ENCODE data around the gene CCNK.

Gene CCNK

DNA sequence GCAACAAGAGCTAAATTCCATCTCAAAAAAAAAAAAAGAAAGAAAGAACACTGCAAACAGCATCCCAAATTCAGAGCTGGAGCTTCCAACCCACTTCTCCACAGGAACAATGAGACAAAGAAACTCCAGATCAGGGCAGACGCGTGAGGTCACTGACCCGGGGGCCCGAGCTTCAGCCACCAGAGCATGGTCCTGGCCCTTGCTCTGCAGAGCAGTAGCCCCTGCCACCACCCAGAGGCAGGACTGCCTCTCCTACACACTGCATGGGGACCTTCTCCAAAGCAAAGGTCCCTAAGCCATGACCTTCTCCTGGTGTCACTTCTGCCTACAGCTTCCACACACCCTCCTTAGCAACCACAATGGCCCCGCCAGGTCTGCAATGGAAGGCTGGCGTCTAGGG lies 53.1 kb downstream of the CCNK start:
- TF ChIP-seq, protein P1, sequence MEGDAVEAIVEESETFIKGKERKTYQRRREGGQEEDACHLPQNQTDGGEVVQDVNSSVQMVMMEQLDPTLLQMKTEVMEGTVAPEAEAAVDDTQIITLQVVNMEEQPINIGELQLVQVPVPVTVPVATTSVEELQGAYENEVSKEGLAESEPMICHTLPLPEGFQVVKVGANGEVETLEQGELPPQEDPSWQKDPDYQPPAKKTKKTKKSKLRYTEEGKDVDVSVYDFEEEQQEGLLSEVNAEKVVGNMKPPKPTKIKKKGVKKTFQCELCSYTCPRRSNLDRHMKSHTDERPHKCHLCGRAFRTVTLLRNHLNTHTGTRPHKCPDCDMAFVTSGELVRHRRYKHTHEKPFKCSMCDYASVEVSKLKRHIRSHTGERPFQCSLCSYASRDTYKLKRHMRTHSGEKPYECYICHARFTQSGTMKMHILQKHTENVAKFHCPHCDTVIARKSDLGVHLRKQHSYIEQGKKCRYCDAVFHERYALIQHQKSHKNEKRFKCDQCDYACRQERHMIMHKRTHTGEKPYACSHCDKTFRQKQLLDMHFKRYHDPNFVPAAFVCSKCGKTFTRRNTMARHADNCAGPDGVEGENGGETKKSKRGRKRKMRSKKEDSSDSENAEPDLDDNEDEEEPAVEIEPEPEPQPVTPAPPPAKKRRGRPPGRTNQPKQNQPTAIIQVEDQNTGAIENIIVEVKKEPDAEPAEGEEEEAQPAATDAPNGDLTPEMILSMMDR (IDR thresholded peaks at IDR 0.05): no peak
- H3K27ac ChIP-seq: no peak overlapping the region
- H2AFZ ChIP-seq: no peak overlapping the region
- no peaks in the 10 kb centered on the region for H3K4me1 ChIP-seq
- H3K9ac ChIP-seq: no peak overlapping the region
- no peak overlapping the region for H3K4me3 ChIP-seq (ENCODE audit: low read depth, low read length)
- no peaks in the 10 kb centered on the region for H3K27me3 ChIP-seq (ENCODE audit: control insufficient read depth, insufficient read depth, low read length)
- no peaks in the 10 kb centered on the region for H3K9me3 ChIP-seq (ENCODE audit: control insufficient read depth, low read length)
- no peaks in the 10 kb centered on the region for H3K36me3 ChIP-seq (ENCODE audit: control insufficient read depth, insufficient read depth, low read length)
- no peak overlapping the region for H3K4me2 ChIP-seq (ENCODE audit: low read length)
- peaks cover 41% of the 10 kb centered on the region for H3K79me2 ChIP-seq

DNA sequence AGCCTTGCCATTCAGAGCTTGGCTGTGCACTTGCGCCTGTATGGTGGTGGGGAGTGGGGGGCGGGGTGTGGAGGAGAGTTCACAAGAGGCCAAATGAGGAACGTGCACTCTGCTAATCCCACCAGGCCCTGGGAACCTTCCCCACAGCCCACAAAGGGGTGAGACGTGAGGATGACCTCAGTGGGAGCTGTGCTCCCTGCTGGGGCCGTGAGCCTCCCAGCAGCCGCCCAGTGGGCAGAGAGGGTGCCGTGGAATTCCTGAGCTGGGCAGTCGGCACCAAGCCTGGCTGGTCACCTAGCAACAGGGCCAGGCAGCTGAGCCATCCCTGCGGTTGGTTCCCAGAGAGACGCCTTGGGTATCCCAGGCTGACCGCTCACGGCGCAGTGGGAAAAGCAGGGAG lies 53.7 kb downstream of the CCNK start:
- no peak overlapping the region for H3K4me3 ChIP-seq (ENCODE audit: low read depth, low read length)
- no peak overlapping the region for H3K27ac ChIP-seq
- TF ChIP-seq, protein P1 (IDR thresholded peaks at IDR 0.05): no peak
- H3K27me3 ChIP-seq (ENCODE audit: control insufficient read depth, insufficient read depth, low read length): no peaks in the 10 kb centered on the region
- H3K36me3 ChIP-seq (ENCODE audit: control insufficient read depth, insufficient read depth, low read length): no peaks in the 10 kb centered on the region
- no peak overlapping the region for H3K4me2 ChIP-seq (ENCODE audit: low read length)
- H3K9ac ChIP-seq: no peak overlapping the region
- no peak overlapping the region for H2AFZ ChIP-seq
- H3K79me2 ChIP-seq: peaks cover 44% of the 10 kb centered on the region
- H3K9me3 ChIP-seq (ENCODE audit: control insufficient read depth, low read length): no peaks in the 10 kb centered on the region
- no peaks in the 10 kb centered on the region for H3K4me1 ChIP-seq

DNA sequence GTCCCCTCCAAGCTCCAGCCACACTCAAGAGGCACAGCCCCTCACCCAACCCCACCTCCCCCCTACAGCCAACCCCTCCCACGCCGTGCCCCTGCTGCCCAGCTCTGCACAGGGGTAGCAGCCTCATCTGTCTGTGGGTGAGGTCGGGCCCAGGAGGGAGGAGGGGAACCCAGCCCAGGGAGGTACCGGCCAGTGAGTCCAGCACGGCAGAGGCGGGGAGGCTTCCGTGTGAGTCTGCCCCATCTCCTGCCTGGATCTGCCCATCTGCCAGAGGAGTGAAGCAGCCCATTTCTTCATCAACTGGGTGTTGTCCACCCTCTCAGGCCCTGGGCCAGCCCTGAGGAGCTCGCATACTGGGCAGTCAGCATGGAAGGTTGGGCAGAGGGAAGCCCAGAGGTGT lies 54.2 kb downstream of the CCNK start:
- Histone ChIP-seq H3K4me3 (ENCODE audit: low read depth, low read length) (no peak overlapping the region), H3K4me1 (no peaks in the 10 kb centered on the region)

DNA sequence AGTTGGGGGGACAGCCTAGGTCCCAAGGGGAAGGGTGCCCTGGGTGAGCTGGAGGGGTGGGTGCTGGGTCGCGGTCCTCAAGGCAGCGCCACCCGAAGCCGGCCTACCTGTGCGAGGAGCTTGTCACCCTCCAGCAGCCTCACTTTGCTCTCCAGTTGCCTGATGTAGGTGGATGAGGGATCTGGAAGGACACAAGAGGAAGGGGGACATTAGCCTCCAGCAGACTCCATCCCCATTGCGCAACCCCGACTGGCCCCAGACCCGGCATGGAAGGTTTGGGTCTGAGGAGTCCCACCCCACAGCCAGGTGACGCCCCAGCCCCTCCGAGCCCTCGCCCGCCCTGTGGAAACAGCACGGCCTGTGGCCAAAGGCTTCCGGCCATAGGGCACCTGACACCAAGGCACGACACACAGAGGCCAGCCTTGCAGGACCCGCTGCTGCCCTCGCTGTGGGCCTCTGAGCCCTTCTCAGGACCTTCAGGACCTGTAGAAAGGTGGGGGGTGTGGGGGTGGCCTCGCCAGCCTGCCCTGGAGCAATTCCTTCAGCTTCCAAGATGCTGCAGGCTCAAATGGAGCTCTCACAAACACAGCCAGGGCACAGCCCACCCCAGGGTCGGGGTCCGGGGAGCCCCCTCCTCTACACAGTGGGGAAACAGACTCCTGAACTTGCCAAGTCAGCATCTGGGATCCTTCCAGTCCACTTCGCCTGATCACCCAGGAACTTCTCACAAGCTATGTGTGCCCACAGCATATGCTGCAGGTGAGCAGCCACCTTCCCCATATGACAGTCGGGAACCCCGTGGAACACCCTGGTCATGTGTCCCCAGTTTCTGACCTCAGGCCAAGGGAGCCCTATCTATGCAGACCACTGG lies 54.9 kb downstream of the CCNK start:
- Histone ChIP-seq H3K27me3 (ENCODE audit: control insufficient read depth, insufficient read depth, low read length) (no peaks in the 10 kb centered on the region), H2AFZ (no peak overlapping the region), H3K4me1 (peaks cover 3% of the 10 kb centered on the region), H3K9me3 (ENCODE audit: control insufficient read depth, low read length) (no peaks in the 10 kb centered on the region), H3K27ac (no peak overlapping the region), H3K9ac (no peak overlapping the region), H3K4me2 (ENCODE audit: low read length) (no peak overlapping the region), H3K36me3 (ENCODE audit: control insufficient read depth, insufficient read depth, low read length) (no peaks in the 10 kb centered on the region), H3K4me3 (ENCODE audit: low read depth, low read length) (no peak overlapping the region), H3K79me2 (peaks cover 52% of the 10 kb centered on the region)
- TF ChIP-seq, protein P1 (IDR thresholded peaks at IDR 0.05): no peak

More for the DNA sequence above, 54.2 kb downstream of the CCNK start:
- Histone ChIP-seq H3K9me3 (ENCODE audit: control insufficient read depth, low read length) (no peaks in the 10 kb centered on the region), H3K27ac (no peak overlapping the region), H3K36me3 (ENCODE audit: control insufficient read depth, insufficient read depth, low read length) (no peaks in the 10 kb centered on the region), H3K79me2 (peaks cover 46% of the 10 kb centered on the region), H3K4me2 (ENCODE audit: low read length) (no peak overlapping the region), H3K27me3 (ENCODE audit: control insufficient read depth, insufficient read depth, low read length) (no peaks in the 10 kb centered on the region), H3K9ac (no peak overlapping the region), H2AFZ (no peak overlapping the region)
- TF ChIP-seq, protein P1 (IDR thresholded peaks at IDR 0.05): no peak

DNA sequence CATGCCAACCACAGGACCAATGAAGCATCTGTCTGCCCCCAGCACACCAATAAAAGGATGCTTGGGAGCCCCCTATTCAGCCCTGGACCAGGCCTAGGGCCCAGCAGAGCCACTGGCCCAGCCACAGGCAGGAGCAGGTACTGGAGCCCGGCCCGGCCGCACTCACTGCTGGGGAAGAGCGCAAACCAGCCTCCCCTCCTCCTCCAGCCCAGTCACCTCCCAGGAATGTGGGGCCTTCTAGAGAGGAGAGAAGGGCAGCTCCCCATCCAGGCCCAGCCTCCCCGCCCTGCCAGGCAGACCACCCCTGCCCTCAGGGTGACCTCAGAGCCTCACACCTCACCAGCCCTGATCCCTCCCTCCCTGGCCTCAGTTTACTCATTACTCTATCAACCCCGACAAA lies 56.2 kb downstream of the CCNK start:
- TF ChIP-seq, protein P1 (IDR thresholded peaks at IDR 0.05): no peak
- Histone ChIP-seq H3K9ac (no peak overlapping the region), H3K27ac (no peak overlapping the region), H3K4me3 (ENCODE audit: low read depth, low read length) (no peak overlapping the region), H3K27me3 (ENCODE audit: control insufficient read depth, insufficient read depth, low read length) (no peaks in the 10 kb centered on the region), H2AFZ (no peak overlapping the region), H3K79me2 (peaks cover 50% of the 10 kb centered on the region), H3K4me2 (ENCODE audit: low read length) (no peak overlapping the region), H3K36me3 (ENCODE audit: control insufficient read depth, insufficient read depth, low read length) (no peaks in the 10 kb centered on the region), H3K4me1 (peaks cover 6% of the 10 kb centered on the region), H3K9me3 (ENCODE audit: control insufficient read depth, low read length) (no peaks in the 10 kb centered on the region)
